Activated B cell treated with CpG ODN at 0.5 μM for 24 hours (primary cell): ENCODE results near the gene KRT7. TPM values are rescaled to one million over a fixed set of nuclear protein-coding genes. Genes with fewer than 3 reads are reported as not detected.

Experiments
- ATAC-seq: fragments of 200-7000 bp; cut with Tn5 transposase; one replicate; pipeline ENCODE4 v1.10.0; 2021; ENCODE audit warnings: low read depth, mild to moderate bottlenecking, moderate library complexity
- CTCF ChIA-PET: fragments of 350-600 bp; sonication (Branson Sonifier 250); formaldehyde crosslinking; loops from one replicate; lab custom pipeline; 2021; ENCODE audit warnings: antibody characterized with exemption; lab: Charles Lee
- POLR2A ChIA-PET: fragments of 350-600 bp; sonication (Branson Sonifier 250); formaldehyde crosslinking; loops from one replicate; lab custom pipeline; 2021; ENCODE audit warnings: antibody characterized with exemption; lab: Charles Lee
- DNase-seq: peaks from one replicate; pipeline ENCODE4 v3.0.0; 2022
- H3K27ac Mint-ChIP-seq: one replicate; pipeline ENCODE4 v1.8.0; 2020; ENCODE audit warnings: mixed read lengths
- H3K27me3 Mint-ChIP-seq: one replicate; pipeline ENCODE4 v1.8.0; 2021; ENCODE audit warnings: mixed read lengths
- H3K36me3 Mint-ChIP-seq: one replicate; pipeline ENCODE4 v1.8.0; 2021; ENCODE audit warnings: low read depth, mixed read lengths
- H3K4me1 Mint-ChIP-seq: one replicate; pipeline ENCODE4 v1.8.0; 2021; ENCODE audit warnings: mixed read lengths
- H3K4me3 Mint-ChIP-seq: one replicate; pipeline ENCODE4 v1.8.0; 2020; ENCODE audit warnings: mild to moderate bottlenecking, mixed read lengths
- H3K9me3 Mint-ChIP-seq: one replicate; pipeline ENCODE4 v1.8.0; 2020; ENCODE audit warnings: mixed read lengths
- intact Hi-C: fragments of 100-400 bp; cut with micrococcal nuclease; formaldehyde crosslinking; loops from one replicate; pipeline ENCODE4 v1.15.1; 2024
- total RNA-seq: library from RNA; stranded (reverse); gene quantifications from 2 replicates; pipeline ENCODE4 v1.2.3, GENCODE V29; 2022
- TF ChIP-seq, protein P1 (sequence below): fragments of 200-600 bp; IDR thresholded peaks from one replicate; pipeline ENCODE4 v1.8.0; 2022; ENCODE audit warnings: antibody characterized with exemption, mild to moderate bottlenecking

KRT7 gene
- total RNA-seq, 1 donor from 2014 or later, result 1.1 TPM

DNA sequence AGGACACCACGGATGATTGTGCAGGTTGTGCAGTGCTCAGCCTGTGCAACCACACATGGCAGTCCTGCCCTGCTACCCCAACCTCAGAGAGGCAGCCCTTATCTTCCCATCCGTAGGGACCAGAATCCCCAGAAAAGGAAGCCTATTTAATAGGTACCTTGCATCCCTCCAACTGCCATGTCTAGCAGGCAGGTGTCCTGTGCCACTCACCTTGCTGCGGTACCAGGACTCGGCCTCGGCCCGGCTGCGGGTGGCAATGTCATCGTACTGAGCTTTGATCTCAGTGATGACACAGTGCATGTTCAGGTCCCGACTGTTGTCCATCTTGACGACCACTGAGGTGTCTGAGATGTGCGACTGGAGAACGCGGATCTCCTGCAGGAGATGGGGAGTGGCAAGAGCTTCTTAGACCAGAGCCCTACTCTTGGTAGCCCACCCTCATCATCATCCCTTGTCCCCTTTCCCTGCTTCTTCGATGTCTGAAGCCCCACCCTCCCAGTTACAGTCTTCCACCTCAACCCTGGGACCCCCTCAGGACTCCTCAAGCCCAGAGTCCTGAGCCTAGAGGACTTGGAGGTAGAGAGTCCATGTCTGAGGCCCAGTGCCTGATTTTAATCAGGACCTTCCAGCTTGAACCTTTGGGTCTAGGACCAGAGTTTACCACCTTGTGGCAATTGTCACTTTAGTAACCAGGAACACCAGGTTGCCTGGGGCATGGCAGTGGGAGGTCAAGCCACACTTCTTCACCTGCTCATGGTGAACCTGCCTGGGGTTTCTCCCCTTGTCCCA, 20.5 kb downstream of the KRT7 start:
- H3K4me3 Mint-ChIP-seq, result no peak overlapping the region
- DNase-seq (no peak), ATAC-seq (no peak)
- no peaks in the 10 kb centered on the region for H3K4me1 Mint-ChIP-seq
- H3K27ac Mint-ChIP-seq, result no peak overlapping the region
- peaks cover 56% of the 10 kb centered on the region for H3K27me3 Mint-ChIP-seq
- intact Hi-C loops, result no loop called here
- no peaks in the 10 kb centered on the region for H3K9me3 Mint-ChIP-seq
- TF ChIP-seq, protein P1, sequence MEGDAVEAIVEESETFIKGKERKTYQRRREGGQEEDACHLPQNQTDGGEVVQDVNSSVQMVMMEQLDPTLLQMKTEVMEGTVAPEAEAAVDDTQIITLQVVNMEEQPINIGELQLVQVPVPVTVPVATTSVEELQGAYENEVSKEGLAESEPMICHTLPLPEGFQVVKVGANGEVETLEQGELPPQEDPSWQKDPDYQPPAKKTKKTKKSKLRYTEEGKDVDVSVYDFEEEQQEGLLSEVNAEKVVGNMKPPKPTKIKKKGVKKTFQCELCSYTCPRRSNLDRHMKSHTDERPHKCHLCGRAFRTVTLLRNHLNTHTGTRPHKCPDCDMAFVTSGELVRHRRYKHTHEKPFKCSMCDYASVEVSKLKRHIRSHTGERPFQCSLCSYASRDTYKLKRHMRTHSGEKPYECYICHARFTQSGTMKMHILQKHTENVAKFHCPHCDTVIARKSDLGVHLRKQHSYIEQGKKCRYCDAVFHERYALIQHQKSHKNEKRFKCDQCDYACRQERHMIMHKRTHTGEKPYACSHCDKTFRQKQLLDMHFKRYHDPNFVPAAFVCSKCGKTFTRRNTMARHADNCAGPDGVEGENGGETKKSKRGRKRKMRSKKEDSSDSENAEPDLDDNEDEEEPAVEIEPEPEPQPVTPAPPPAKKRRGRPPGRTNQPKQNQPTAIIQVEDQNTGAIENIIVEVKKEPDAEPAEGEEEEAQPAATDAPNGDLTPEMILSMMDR, result no peak
- POLR2A ChIA-PET, result no interaction called here
- H3K36me3 Mint-ChIP-seq, result no peaks in the 10 kb centered on the region
- CTCF ChIA-PET, result no interaction called here

DNA sequence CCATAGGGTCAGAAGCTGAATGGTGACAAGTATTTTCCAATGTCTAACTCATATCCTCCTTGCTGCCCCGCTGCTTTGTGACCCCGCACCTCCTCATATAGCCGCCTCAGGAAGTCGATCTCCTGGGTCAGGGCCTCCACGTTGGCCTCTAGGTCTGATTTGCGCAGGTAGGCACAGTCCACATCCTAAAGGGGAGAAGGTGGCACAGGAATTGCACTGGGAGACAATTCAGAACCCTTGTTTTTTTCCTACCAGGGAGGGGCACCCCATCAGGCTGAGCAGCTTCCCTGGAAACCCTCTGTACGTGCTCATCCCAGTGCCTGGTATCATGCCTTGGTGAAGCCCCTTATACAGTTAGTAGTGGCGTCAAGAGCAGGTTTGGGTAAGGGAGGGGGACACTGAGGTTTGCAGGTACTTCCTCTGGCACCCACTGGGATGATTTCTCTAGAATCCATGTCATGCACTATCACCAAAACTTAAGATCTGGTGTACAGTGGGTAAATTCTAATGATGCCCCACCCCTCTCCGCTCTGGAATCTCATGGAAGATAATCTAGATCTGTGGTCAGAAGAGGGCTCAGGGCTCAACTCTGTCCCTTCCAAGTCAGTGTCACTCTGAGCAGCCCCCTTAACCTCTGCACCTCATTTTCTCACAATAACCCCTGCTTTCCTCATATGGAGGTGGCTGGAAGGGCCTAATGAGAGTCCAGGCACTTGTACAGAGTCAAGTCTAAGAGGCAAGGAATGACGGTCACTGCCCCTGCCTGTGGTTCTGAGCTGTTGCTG, 21.3 kb downstream of the KRT7 start:
- Mint-ChIP-seq H3K4me3 (no peak overlapping the region), H3K36me3 (no peaks in the 10 kb centered on the region), H3K27ac (no peak overlapping the region), H3K9me3 (no peaks in the 10 kb centered on the region), H3K4me1 (no peaks in the 10 kb centered on the region), H3K27me3 (peaks cover 53% of the 10 kb centered on the region)
- intact Hi-C loops, result no loop called here
- no peak for ATAC-seq
- ChIA-PET CTCF (no interaction called here), POLR2A (no interaction called here)
- no peak for DNase-seq
- TF ChIP-seq, protein P1, result no peak

GRCh38 chr12:52254965-52255751, 22.1 kb downstream of the KRT7 start:
- no peak overlapping the region for H3K27ac Mint-ChIP-seq
- no peak overlapping the region for H3K4me3 Mint-ChIP-seq

GRCh38 chr12:52255926-52256583, 23.0 kb downstream of the KRT7 start:
- H3K27me3 Mint-ChIP-seq, result peaks cover 52% of the 10 kb centered on the region
- ChIA-PET POLR2A (no interaction called here), CTCF (no interaction called here)
- H3K36me3 Mint-ChIP-seq, result no peaks in the 10 kb centered on the region
- no peaks in the 10 kb centered on the region for H3K9me3 Mint-ChIP-seq
- intact Hi-C loops, result no loop called here
- H3K4me3 Mint-ChIP-seq, result no peak overlapping the region
- no peak for DNase-seq
- no peak overlapping the region for H3K27ac Mint-ChIP-seq
- TF ChIP-seq, protein P1, result no peak
- no peaks in the 10 kb centered on the region for H3K4me1 Mint-ChIP-seq
- ATAC-seq, result no peak

More at GRCh38 chr12:52254965-52255751, 22.1 kb downstream of the KRT7 start:
- intact Hi-C loops, result no loop called here
- POLR2A ChIA-PET, result no interaction called here
- TF ChIP-seq, protein P1, result no peak
- no peak for ATAC-seq
- no peaks in the 10 kb centered on the region for H3K36me3 Mint-ChIP-seq
- no peaks in the 10 kb centered on the region for H3K4me1 Mint-ChIP-seq
- no peak for DNase-seq
- no peaks in the 10 kb centered on the region for H3K9me3 Mint-ChIP-seq
- H3K27me3 Mint-ChIP-seq, result peaks cover 49% of the 10 kb centered on the region
- CTCF ChIA-PET, result no interaction called here
